ENCODE measurements around the gene CDK1.

Gene CDK1

DNA sequence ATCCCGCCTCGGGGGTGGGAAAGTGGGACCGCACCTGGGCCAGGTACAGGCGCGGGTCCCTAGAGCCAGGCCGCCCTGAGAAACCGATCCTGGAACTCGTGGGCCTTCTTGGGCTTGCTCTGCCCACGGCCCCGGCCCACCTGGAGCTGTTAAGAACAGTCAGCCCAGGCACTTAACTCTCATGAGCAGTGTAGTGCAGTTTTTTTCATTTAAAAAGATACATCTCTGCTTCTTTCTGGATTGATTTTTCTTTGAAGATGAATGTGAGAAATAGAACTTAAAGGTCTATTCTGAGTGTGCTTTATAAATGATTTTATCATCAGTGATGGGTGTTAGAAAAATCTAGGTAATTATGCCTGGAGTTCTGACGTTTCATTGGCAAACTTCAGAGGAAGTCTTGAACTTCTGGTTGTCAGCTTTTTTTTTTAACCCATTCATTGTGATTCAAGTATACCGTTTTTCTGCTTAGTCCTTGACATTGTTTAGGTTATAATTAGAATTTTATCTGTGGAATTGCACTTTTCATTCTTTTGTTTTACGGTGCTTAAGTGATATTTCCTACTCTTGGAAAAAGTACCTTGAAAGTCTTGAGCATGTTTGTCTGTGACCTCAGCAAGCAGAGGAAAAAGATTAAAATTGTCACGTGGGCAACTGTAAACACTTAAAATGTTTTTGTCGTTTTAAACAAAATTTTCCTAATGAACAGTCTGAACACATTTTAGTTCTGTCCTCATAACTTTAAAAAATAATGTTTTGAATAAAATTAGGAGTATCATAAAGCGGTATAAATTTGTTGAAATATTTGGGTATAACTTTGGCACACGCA lies 906 bp downstream of the CDK1 start:
- peak; percentile 11 for DNase-seq

DNA sequence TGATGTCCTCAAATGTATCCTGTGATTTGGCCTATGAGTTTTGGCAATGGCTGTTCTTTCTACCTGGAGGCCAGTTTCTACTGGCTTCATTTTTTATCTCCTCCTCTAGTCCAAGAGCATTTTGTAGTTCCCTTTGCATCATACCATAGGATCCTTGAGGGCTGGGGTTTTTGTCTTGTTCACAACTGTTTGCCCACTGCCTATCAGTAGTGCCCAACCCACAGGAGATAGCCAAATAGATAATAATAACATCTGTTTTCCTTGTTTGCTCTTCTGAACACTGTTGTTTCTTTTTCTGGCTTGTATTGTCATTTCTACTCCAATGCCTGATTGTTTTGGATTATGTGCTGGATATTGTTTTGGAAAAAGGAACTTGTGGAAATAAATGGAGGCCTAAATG lies 3.4 kb downstream of the CDK1 start:
- no peak for DNase-seq

DNA sequence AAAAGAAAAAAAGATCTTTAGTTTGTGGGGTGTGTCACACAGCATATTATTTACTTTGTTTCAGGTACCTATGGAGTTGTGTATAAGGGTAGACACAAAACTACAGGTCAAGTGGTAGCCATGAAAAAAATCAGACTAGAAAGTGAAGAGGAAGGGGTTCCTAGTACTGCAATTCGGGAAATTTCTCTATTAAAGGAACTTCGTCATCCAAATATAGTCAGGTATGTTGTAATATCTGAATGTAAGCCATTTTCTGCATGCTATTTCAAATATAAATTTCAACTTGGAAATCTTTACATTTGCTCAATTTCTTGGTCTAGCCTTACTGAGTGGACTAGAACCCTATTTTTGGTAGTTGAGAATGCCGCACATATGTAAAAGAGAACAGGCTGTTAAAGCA lies 6.4 kb downstream of the CDK1 start:
- DNase-seq = no peak

DNA sequence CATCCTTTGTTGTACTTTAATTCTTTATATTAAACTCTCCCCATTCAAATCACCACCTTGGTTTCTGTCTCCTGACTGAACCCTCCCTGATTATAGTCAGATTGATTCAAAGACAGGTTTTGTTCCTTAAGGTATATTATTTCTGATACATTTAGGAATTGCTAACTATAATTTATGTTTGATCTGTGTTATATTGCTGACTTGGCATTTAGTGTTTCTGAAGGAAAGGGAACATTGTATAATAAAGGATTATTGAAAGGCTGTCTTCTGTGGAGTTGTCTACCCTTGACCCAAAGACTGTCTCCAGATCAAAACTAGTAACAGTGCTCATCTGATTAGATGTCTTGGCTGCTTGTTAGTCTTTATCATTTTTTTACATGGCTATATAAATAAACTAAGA lies 10.3 kb downstream of the CDK1 start:
- DNase-seq = no peak

DNA sequence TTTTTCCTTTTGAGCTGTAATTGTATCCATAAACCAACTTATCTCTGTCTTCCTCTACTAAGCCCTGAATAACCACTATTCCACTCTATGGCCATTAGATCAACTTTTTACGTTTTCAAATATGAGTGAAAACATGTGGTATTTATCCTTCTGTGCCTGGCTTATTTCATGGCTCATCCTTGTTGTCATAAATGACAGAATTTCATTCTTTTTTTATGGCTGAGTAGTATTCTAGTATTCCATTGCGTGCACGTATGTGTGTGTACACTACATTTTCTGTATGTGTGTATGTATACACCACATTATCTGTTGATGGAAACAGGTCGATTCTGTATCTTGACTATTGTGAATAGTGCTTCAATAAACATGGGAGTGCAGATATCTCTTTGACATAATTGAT lies 11.1 kb downstream of the CDK1 start:
- DNase-seq = no peak

DNA sequence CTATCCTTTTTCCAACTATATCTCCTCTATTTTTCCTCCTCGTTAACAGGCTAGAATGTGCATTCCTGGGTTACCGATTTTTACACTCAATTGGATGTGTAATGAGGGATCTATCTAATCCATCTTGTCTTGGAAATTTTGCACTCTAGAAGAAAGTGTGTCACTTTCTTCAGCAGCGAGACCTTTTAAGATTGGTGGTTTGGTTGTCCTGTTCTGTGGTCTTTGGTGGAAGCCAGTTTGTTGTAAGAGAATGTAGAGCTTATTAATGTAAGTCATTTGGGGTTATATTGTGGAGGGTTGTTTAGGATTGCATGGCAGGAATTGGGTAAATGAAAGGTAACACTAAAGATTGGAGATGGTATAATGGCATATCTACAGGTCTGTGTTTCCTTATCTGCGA lies 16.7 kb downstream of the CDK1 start:
- no peak for DNase-seq

DNA sequence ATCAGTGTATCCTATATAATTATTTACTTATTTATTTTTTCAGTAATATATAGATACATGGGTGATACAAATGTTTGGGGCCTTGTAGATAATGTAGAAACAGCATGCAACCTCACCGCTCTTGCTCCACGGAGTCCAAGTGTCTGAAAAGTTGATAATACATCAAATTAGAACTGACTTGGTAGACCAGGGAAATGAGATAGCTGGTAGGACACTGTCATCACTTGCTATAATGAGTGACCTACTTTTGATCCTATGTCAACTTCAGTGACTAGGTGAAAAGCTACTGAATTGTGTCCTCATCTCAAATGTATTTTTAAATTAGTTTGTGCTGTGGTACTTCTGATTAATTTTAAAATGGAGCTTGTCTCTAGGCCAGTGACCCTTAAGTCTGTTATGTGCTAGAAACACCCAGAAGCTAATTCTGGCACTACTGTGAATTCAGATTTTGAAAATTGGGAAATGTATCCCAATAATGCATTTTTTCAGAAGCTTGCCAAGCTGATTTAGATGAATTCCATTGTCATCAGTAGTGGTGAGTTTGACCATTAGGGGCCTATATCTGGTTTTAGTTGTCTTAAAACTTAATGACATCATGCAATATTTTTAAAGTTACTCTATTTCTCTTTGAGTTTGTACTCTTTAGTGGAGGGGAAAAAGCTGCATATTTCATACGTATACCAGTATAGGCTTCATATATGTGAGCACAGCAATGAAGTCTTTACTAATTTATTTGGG lies 17.4 kb downstream of the CDK1 start:
- DNase-seq = no peak

DNA sequence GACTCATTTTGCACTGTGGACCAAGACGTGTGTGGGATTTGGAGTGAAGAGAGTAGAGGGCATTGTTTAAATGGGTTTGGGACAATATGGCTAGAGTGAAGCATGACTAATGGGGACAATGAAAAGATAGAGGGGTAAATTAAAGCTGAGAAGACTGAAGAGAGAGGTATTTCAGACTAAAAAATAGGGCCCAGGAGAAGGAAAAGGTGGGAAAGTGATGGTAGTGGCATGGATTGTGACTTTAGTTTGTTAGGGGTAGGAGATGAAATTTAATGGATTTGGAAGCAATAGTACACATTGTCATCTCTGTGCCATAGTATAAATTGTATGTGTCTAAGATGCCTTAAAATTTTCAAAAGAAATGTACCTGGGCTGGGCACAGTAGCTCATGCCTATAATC lies 18.2 kb downstream of the CDK1 start:
- DNase-seq = no peak

DNA sequence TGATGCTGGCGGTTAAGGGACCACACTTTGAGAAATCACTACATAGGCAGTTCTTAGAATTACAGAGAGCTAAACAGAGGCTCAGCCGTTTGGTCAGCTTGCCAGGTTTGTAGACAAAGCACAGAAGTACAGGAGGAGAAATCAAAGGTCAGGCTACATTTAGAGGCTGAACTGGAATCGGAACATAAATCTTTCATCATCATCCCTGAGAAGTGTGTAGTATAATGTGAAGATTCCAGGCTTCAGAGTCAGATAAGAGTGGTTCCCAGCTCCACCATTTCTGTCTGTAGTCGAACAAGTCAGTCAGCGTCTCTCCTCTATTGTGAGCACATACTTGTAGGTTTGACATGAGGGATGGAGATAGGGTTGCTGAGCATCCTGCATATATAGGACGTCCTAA lies 18.9 kb downstream of the CDK1 start:
- no peak for DNase-seq

GRCh38 chr10:60798031-60798430 lies 19.8 kb downstream of the CDK1 start:
- no peak for DNase-seq

DNA sequence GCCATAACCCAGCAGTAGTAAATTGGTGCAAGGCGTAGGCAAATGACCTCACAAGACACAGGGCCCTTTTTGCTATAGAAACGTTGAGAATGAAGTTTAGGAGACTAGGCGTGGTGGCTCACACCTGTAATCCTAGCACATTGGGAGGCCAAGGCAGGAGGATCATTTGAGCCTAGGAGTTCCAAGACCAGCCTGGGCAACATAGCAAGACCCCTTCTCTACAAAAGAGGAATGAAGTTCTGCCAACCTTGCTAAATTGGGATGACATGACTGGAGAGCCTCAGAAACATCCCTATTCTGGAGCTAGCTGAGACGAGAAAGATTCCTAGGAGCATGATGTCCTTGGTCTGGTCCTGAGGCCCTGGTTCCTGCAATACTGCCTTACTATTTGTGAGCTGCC lies 20.6 kb downstream of the CDK1 start:
- DNase-seq = no peak

GRCh38 chr10:60799971-60800650 lies 21.8 kb downstream of the CDK1 start:
- DNase-seq = no peak

DNA sequence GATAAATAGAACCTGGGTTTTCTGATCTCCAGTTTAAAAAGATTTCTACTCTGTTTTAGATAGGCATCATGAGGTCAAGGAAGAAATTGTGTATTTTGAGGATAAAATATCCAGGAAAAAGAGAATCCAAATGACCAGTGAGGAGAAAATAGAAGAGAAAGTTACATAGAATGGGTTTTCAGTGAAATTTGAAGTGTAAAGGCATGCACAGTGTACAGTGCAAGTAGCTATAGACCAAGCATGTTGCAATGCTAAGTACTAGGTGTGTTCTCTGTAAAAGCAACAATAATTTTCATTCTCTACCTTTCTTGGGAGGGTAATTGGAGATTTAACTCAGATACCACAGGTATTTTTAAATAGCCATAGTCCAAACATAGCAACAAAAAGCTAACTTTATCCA lies 22.6 kb downstream of the CDK1 start:
- no peak for DNase-seq

- DNase-seq = peak; percentile 12
Measured at GRCh38 chr10:60801522-60801921, 23.2 kb downstream of the CDK1 start.

GRCh38 chr10:60803433-60803832 lies 25.2 kb downstream of the CDK1 start:
- no peak for DNase-seq

DNA sequence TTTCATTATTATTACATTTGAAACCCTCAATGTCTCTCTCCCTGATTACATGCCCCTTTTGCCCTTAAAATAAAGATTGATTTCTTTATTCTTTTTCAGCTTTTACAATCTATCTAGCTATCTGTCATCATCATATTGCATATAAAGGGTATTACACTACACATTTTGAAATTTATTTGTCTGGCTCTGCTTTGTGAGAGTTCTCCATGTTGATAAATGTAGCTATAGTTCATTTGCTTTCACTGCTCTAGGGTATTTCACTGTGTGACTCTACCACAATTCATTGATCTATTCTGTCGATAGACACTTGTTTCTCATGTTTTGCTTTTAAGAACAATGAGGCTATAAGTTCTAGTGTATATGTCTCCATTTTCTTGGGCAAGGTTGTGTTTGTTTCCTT lies 25.6 kb downstream of the CDK1 start:
- DNase-seq = no peak

DNA sequence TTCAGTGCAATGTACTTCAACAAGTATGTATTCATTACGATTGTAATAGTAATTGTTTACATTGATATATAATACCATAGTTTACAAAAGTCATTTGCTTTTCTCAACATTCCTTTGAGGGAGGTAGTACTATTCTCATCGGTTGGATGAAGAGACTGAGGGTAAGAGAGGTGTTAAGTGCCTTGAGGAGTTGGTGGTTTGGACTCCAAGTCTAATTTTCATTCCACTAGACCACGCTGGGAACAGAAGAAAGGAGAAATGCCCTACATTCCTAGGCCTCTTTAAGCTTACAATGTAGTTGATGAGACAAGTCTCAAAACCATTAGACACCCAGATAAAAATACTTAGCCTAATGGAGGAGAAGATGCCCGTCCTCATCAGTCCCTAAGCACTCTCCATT lies 28.6 kb downstream of the CDK1 start:
- no peak for DNase-seq

GRCh38 chr10:60807499-60807898 lies 29.2 kb downstream of the CDK1 start:
- no peak for DNase-seq

DNA sequence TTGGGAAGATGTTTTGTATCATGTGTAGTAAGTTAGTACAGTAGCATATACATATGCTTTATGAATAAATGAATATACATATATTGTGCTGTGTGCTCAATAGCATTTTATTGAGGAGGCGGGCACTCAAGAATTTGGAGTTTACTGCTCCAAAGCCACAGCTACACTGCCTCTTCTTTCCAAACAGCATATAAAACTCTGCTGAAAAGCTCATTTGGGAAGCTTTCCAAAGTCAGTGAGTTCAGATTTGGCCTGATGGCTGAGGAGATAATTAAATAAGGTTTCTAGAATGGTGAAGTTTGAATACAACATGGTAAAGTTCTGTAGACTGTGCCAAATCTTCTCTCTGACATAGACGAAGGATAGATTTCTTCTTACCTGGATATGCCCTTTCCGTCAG lies 29.8 kb downstream of the CDK1 start:
- no peak for DNase-seq

GRCh38 chr10:60809157-60809556 lies 30.9 kb downstream of the CDK1 start:
- no peak for DNase-seq

DNA sequence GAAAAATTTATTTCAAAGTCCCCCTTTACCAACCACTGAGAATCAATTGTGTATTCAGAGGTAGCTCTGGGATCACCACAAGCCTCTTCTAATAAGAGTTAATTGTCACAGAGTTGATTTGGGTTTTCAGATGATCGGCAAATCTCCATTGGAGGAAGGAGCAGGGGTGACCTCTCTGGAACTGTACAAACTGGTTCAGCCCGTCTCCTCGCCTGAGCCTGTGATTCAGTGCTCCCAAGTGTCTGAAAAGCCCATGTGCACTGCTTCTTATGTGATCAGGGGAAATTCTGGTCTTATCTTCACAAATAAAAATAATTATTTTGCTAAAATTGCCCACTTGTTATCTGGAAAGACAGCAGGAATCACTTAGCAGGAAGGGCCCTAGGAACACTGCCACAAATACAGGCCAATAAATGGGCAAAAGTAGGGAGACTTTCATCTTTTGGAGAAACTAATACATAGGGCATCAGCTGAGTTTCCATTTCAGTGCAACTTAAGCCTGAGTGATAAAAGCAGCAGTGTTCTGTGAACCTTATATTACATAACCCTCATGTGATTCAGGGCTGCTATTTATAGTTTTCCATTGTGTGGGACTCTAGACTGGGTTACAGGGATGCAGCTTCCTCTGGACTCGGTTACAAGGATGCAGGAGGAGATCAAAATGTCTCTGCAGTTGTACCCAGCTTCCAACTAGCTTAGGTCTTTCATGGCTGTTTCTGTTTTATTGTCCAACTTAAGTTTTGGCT lies 32.3 kb downstream of the CDK1 start:
- no peak for DNase-seq

GRCh38 chr10:60816628-60817397 lies 38.5 kb downstream of the CDK1 start:
- peak; percentile 29 for DNase-seq

Data from NCI-H1092 treated with DMSO at 0.1 percent for 48 hours (cell line).